NCI-H2196 (cell line): ENCODE measurements around the gene THADA.
"Not testable (repeated sequence)": the region's sequence is repeated elsewhere in the genome, so short reads cannot be mapped to it uniquely, and the experiment has no call there.

ENCODE experiments used
- DNase-seq: peaks from one replicate; lab custom pipeline; 2025; ENCODE audit not compliant: unreplicated experiment; lab: John Stamatoyannopoulos, UW

Gene THADA

DNA sequence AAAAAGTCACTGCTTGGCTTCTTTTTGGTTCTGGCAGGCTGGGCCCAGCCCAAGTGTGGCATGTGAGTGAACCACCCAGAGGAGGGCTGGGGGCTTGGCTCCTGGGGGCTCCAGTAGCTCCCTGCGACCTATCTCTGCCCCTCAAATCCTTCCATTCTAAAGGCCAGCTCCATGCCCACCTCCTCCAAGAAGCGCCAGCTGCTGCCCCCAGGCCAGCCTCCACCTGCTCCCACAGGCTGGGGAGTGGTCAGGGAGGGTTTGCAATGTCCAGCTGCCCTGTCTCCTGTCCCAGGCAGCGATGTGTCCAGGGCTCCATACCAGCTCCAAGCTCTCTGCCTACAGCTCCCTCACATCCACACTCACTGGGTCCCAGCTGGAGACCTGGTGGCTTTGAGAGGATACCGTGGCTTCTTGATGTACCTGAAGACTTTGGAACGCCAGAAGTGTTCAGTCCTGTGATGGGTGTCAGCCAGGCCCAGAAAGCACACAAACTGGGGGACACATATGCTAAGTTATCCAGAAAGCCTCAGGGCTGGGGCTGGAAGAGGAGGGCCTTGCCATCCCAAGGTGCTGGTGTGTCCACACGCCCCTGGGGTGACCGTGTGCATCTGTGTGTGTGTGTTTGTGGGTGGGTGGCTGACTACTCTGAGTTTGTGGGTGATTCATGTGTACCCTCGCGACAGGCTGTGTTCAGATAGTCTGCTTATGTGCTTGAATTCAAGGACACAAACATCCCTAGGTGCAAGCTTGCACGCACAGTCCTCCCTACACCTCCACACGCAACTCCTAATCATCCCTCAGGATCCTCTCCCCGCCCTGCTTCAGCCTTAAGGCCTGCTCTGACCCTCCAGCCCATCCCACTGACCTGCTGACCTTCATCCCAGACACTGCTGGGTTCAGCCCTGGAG, 402.8 kb downstream of the THADA start:
- no peak for DNase-seq

DNA sequence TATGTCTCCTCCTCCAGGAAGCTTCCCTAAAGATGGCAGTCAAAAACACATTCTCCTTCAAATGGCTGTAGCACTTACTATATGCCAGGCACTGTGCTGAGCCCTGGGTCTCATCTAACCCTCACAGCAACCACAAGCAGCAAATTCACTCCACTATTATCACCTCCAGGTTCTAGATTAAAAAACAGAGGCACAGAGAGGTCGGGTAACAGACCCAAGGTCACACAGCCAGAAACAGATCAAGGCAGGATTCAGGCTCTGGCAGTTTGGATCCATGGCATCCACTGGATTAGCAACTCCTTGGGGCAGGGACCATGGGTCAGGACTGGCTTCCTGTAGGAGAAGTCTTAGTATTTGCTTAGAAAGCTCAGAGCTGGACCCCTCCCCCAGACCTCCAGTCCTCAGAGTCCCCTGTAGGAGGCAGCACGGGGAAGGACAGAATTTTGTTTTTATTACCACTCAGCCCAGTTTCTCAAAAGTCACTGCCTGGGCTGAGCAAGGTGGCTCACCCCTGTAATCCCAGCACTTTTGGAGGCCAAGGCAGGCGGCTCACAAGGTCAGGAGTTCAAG, 403.8 kb downstream of the THADA start:
- DNase-seq: no peak

DNA sequence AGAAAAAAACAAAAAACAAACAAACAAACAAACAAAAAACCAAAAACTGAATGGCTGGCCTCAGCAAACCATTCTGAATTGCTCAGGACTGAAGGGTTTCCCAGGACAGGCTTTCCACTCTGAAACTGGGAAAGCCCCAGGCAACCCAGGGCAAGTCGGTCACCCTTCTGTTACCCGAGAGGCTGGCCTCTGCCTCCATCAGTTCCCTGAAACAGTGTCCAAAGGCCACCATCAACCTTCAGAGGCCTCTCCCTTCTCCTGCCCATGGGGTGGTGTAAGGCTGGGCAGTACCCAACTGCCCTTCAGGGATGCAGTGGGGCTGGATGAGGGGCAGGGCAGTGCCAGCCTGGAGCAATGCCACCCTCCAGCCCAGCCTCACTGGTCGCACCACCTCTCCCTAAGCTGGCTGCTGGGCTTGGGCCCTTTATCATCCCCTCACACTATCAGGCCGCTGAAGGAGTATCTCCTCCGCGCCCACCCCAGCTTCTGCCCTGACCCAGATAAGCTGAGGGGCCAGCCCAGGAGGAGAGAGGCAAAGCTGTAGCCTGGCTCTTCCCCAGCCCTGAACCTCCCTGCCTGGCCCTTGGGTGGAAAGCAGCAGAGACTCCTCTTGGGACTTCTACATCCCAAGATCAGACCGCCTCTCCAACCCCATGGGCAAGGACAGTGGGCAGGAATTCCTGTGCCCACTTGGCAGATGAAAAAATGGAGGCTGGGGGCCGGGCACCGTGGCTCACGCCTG, 405.4 kb downstream of the THADA start:
- DNase-seq: no peak

DNA sequence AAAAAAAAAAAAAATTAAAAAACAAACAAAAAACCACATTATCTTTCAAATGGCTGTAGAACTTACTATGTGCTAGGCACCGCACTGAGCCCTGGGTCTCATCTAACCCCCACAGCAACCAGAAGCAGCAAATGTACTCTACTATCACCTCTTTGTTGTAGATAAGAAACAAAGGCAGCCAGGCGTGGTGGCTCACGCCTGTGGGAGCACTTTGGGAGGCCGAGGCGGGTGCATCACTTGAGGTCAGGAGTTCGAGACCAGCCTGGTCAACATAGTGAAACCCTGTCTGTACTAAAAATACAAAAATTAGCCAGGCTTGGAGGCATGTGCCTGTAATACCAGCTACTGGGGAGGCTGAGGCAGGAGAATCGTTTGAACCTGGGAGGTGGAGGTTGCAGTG, 406.0 kb downstream of the THADA start:
- not testable (repeated sequence) for DNase-seq

DNA sequence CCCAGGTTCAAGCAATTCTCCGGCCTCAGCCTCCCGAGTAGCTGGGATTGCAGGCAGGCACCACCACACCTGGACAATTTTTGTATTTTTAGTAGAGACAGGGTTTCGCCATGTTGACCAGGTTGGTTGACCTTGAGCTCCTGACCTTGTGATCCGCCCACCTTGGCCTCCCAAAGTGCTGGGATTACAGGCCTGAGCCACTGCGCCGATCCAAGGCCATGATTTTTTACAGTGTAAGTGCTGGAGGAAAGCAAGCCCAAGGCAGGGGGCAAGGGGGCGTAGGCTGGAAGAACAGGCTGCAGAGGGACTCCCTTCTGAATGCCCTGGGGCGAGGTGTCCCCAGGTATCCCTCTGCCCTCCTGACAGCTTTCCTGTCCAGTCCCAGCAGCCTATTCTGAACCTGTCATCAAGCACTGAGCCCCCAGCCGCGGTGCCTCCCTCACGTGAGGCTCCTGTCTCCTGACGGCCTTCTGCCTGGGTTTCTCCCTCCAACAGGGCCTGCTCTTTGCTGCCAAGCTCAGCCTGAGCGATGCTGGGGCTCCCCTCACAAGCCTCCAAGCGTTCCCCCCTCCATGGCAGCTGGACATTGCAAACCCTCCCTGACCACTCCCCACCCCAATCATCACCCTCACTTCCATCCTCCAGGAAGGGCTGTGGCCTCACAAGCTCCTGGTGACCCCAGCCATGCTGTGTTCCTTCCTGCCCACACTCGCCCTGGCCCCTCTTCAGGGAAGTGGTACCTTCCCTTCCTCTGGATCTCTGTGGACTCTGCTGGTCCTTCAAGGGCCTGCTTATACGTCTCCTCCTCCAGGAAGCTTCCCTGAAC, 407.1 kb downstream of the THADA start:
- DNase-seq: no peak

DNA sequence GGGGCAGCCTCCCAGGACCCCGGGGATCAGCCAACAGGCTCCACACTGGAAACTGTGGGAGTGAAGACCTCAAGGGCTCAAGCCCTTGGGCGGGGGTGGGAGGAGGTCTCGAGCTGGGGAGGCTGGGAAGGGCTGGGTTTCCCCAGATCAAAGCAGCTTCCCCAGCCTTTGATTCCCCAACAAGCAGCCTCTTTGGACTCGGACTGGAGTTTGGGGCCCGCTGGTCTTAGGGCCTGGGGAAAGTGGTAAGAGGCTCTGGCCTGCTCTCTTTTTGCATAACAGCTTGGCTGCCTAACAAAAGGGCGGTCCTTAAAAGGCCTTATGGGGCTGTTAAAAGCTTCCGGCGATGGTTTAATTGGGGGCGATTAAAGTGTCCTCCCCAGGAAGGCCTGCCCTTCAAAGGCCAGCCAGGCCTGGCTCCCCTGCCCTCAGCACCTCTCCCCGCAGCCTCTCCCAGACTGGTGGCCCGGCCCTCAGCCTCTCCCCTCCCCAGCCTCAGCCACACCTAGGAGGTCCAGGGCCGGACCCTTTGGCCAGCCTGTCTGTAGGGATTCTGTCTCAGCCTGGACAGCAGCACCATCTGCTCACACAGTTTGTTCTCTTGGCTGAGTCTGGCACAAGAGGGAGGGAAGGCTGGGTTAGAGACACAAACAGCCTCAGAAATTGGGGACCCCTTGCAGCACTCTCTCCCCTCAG, 409.0 kb downstream of the THADA start:
- DNase-seq: no peak

DNA sequence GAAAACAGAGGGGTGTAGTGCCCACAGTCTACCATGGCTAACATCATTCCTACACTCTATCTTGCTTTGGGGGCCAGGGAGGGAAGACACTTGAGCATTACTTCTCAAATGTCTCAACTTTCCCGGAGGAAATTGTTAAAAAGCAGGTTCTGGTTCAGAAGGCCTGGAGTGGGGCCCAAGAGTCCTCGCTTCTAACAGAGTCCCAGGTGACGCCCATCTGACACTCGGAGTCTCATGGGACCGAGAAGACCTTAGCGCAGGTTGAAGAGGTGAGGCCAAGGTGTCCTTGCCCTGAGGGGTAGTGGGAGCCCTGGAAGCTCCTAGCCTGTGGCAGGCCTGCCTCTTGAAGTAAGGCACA, 409.5 kb downstream of the THADA start:
- no peak for DNase-seq

DNA sequence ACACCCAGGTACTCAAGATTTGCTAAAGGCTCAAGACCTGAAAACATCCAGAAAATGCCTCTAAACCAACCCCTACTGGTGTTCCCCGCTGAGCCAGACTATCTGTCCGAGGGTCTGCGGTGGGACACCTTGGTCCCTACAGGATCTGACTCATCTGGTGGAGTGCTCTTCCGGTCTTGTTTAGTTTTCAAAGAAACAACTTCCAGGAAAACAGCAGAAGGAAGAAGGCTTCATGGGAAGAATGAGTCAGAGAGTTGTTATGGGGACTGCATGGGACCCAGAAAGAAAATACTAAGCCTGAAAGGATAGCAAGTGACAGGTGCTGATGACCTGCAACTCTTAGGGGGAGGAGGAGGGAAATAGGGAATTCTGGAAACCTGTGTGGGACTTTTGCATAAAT, 410.7 kb downstream of the THADA start:
- DNase-seq: no peak

DNA sequence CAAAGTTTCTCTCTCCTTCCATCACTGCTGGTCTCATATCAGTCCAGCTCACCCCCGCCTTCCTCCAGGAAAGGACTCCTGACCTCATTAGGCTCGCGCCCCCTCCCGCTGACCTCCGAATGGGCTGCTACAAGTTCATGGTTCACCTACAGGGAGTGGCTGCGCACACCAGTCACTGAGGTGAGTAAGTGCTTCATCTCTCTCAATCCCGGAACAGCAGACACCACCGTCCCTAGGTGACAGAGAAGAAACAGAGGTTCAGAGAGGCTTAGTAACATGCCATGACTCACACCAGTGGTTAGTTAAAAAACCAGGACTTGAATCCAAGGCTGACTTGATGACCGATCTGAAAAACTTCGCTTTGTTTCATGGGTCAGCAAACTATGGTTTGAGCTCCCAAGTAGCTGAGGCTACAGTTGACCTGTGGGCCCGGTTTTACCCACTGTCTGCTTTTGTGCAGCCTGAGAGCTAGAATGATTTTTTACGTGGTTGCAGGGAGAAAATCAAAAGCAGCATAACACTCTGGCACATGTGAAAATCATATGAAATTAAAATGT, 411.4 kb downstream of the THADA start:
- DNase-seq: no peak

DNA sequence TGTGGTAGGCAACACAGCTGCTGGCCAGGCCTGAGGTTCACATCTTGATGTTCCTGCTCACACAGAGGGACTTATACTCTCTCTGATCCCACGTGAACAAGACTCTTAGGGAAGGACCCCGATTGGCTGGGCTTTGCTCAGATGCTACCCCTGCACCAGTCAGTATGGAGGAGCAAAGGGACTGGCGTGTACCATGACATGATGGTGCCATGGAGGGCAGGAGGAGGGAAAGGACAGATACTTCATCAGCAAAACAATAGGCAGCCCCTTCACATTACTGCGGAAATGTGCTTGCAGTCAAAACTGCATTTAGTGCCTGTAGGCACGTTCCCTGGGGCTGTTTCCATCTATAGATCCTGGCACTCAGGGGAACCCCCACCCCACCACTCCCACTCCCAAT, 412.1 kb downstream of the THADA start:
- no peak for DNase-seq

DNA sequence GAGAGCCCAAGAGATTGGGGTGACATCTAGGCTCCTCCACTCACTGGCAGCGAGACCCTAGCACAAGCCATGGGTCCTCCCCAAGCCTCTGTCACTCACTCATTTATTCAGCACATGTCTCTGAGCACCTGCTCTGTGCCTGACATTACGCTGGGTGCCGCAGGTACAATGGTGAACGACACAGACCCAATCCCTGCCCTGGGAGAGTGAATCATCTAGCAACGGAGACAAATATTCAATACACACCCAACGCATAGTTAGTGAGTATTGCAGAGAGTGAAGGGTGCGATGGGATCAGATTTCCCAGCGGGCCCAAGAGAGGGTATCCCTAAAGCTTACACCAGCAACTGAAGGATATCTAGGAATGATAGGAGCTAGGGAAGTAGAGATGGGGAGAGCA, 414.9 kb downstream of the THADA start:
- no peak for DNase-seq
